Globus pallidus (tissue), 1 donor: ENCODE data around the gene CABP5.
"Not testable (repeated sequence)": the region's sequence is repeated elsewhere in the genome, so short reads cannot be mapped to it uniquely, and the experiment has no call there.

Experiments used
- DNase-seq: peaks from one replicate; pipeline ENCODE4 v3.0.0-alpha.2; 2015; ENCODE audit warnings: low spot score

Gene CABP5

GRCh38 chr19:48043675-48044258 is at the start of gene CABP5:
Gene CABP5 (minus strand): TSS chr19:48044079. CDS start chr19:48043922, 157 bp downstream.
- no peak for DNase-seq

GRCh38 chr19:48091111-48091718 is 47.3 kb upstream of the CABP5 start:
- not testable (repeated sequence) for DNase-seq

- no peak for DNase-seq
These were observed 46.5 kb upstream of the CABP5 start for GRCh38 chr19:48090281-48090802.

GRCh38 chr19:48088991-48089390 is 45.1 kb upstream of the CABP5 start:
- DNase-seq = not testable (repeated sequence)

- DNase-seq = no peak
These were observed 42.3 kb upstream of the CABP5 start for GRCh38 chr19:48085904-48086864.

- no peak for DNase-seq
These were observed 41.2 kb upstream of the CABP5 start for GRCh38 chr19:48085076-48085475.

- DNase-seq = no peak
These were observed 37.2 kb upstream of the CABP5 start for GRCh38 chr19:48081106-48081505.

- not testable (repeated sequence) for DNase-seq
These were observed 26.4 kb upstream of the CABP5 start for GRCh38 chr19:48070177-48070769.

GRCh38 chr19:48069435-48069834 is 25.6 kb upstream of the CABP5 start:
- no peak for DNase-seq

- DNase-seq = no peak
These were observed 20.6 kb upstream of the CABP5 start for GRCh38 chr19:48064509-48064908.

- no peak for DNase-seq
These were observed 17.8 kb upstream of the CABP5 start for GRCh38 chr19:48061401-48062344.

GRCh38 chr19:48060381-48060780 is 16.5 kb upstream of the CABP5 start:
- no peak for DNase-seq

GRCh38 chr19:48059331-48059730 is 15.5 kb upstream of the CABP5 start:
- DNase-seq = no peak

GRCh38 chr19:48053856-48054255 is 10.0 kb upstream of the CABP5 start:
- DNase-seq = no peak

- no peak for DNase-seq
These were observed 9.2 kb upstream of the CABP5 start for GRCh38 chr19:48053076-48053475.

- DNase-seq = no peak
These were observed 7.6 kb upstream of the CABP5 start for GRCh38 chr19:48051335-48052033.

GRCh38 chr19:48044561-48044960 is 682 bp upstream of the CABP5 start:
- DNase-seq = no peak

- no peak for DNase-seq
These were observed 1.9 kb downstream of the CABP5 start for GRCh38 chr19:48041877-48042580.

GRCh38 chr19:48036765-48037164 is 7.1 kb downstream of the CABP5 start:
- DNase-seq = no peak

- DNase-seq = no peak
These were observed 10.3 kb downstream of the CABP5 start for GRCh38 chr19:48033604-48034003.
